Upper lobe of left lung (tissue), 4 donors: ENCODE data around the gene TTC9B.

Source experiments
- EP300 ChIP-seq, 4 donors: sonication (generic); formaldehyde crosslinking; IDR thresholded peaks; one replicate each; pipeline ENCODE4 v1.5.1; 2017; ENCODE audit warnings: antibody characterized with exemption in 4 of 4, control low read depth in 2 of 4
- POLR2A ChIP-seq, 4 donors: fragments of 450-650 bp; IDR thresholded peaks; one replicate each; pipeline ENCODE4 v1.5.1; 2016 to 2017; ENCODE audit warnings: antibody characterized with exemption in 4 of 4, mild to moderate bottlenecking in 2 of 4
- POLR2AphosphoS5 ChIP-seq, 2 donors: sonication (generic); formaldehyde crosslinking; IDR thresholded peaks; one replicate each; pipeline ENCODE4 v1.5.1; 2017; ENCODE audit warnings: antibody characterized with exemption in 2 of 2

DNA sequence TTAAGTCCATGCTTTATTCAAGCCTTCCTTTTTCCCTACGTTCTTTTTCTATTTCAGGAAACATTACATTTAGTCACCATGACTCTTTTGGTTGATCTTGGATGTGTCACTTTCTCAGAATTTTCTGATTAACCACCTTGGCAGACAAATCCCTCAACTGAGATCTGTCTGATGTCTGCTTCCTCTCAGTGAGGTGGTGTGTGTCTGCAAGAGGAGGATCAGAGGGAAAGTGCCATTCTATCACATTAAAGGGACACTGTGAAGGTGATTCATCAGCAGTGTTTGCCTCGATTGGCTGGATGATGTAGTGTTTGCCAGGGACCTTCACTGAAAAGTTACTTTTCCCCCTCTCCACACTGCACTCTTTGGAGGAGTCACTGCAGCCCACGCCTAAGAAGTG lies 11.3 kb upstream of the TTC9B start:
- no peak for TF ChIP-seq POLR2AphosphoS5 (IDR thresholded peaks at IDR 0.05)
- no peak for TF ChIP-seq POLR2A (IDR thresholded peaks at IDR 0.05)
- no peak for TF ChIP-seq EP300 (IDR thresholded peaks at IDR 0.05)
